Vagina (tissue), 2 donors: ENCODE data around the gene SMPX. TPM values are rescaled to one million over a fixed set of nuclear protein-coding genes. Genes with fewer than 3 reads are reported as not detected.

ENCODE experiments used
- DNase-seq, 2 donors: peaks; one replicate each; pipeline ENCODE4 v3.0.0-alpha.2; 2017; ENCODE audit errors: extremely low spot score in 2 of 2
- H3K27ac ChIP-seq: fragments of 200-600 bp; sonication (generic); one replicate; pipeline ENCODE4 v1.5.1; 2019
- H3K27me3 ChIP-seq: fragments of 200-600 bp; sonication (generic); one replicate; pipeline ENCODE4 v1.5.1; 2019
- H3K36me3 ChIP-seq, 2 donors: fragments of 200-600 bp; sonication (generic); one replicate each; pipeline ENCODE4 v1.5.1; 2017 to 2019
- H3K4me1 ChIP-seq: fragments of 200-600 bp; sonication (generic); one replicate; pipeline ENCODE4 v1.5.1; 2019
- H3K4me3 ChIP-seq, 2 donors: fragments of 200-600 bp; sonication (generic); 1 replicate in 1 of 2; 2 replicates in 1 of 2; pipeline ENCODE4 v1.5.1; 2016 to 2019
- H3K9me3 ChIP-seq: fragments of 200-600 bp; sonication (generic); one replicate; pipeline ENCODE4 v1.5.1; 2019
- CTCF ChIP-seq, 3 experiments: fragments of 450-650 bp in 2 of 3; fragments of 200-600 bp in 1 of 3; sonication (generic) in 1 of 3; IDR thresholded peaks; one replicate each; pipeline ENCODE4 v1.5.1; 2017 to 2019; ENCODE audit warnings: antibody characterized with exemption in 3 of 3, mild to moderate bottlenecking in 2 of 3, moderate library complexity in 2 of 3
- POLR2A ChIP-seq, 2 donors: fragments of 450-650 bp; IDR thresholded peaks; one replicate each; pipeline ENCODE4 v1.6.1; 2017; ENCODE audit warnings: antibody characterized with exemption in 2 of 2, mild to moderate bottlenecking in 2 of 2, moderate library complexity in 2 of 2
- POLR2AphosphoS5 ChIP-seq, 2 donors: sonication (generic); formaldehyde crosslinking; IDR thresholded peaks; one replicate each; pipeline ENCODE4 v1.9.0; 2017; ENCODE audit warnings: antibody characterized with exemption in 2 of 2, mild to moderate bottlenecking in 2 of 2, low read depth in 1 of 2; ENCODE audit not compliant: insufficient read depth in 1 of 2
- intact Hi-C: fragments of 100-400 bp; cut with DNase I; formaldehyde crosslinking; loops from one replicate; pipeline ENCODE4 v1.15.1; 2023
- total RNA-seq: library from RNA; depleted of rRNA; stranded (reverse); fragments of >200 nt; gene quantifications from one replicate; pipeline ENCODE4 v1.2.3, GENCODE V29; 2016

The SMPX gene
- total RNA-seq = not detected

GRCh38 chrX:21757960-21758359 is at the start of gene SMPX:
Gene SMPX, minus strand, starts transcription at chrX:21758116. Its CDS starts 3,826 bp downstream, at chrX:21754290.
- Histone ChIP-seq H3K4me3 (no peak within 1 kb of the TSS), H3K4me1 (no peaks in the 10 kb centered on the region), H3K36me3 (no peaks in the 10 kb centered on the region), H3K9me3 (no peaks in the 10 kb centered on the region), H3K27ac (no peak within 1 kb of the TSS), H3K27me3 (no peaks in the 10 kb centered on the region)
- DNase-seq = no peak
- intact Hi-C loops = no loop called here
- TF ChIP-seq POLR2AphosphoS5 (IDR thresholded peaks at IDR 0.05; ENCODE audit: insufficient read depth in 1 of 2, low read depth in 1 of 2) (no peak), POLR2A (IDR thresholded peaks at IDR 0.05) (no peak), CTCF (IDR thresholded peaks at IDR 0.05) (no peak)

- no peak for DNase-seq
- H3K4me1 ChIP-seq = no peaks in the 10 kb centered on the region
- H3K9me3 ChIP-seq = no peaks in the 10 kb centered on the region
- TF ChIP-seq POLR2A (IDR thresholded peaks at IDR 0.05) (no peak), CTCF (IDR thresholded peaks at IDR 0.05) (no peak), POLR2AphosphoS5 (IDR thresholded peaks at IDR 0.05; ENCODE audit: insufficient read depth in 1 of 2, low read depth in 1 of 2) (no peak)
- no peaks in the 10 kb centered on the region for H3K36me3 ChIP-seq
- intact Hi-C loops = no loop called here
- no peak overlapping the region for H3K27ac ChIP-seq
- H3K27me3 ChIP-seq = no peaks in the 10 kb centered on the region
- H3K4me3 ChIP-seq = no peak overlapping the region
Observed at GRCh38 chrX:21806691-21807090, 48.8 kb upstream of the SMPX start.

- no peak overlapping the region for H3K4me3 ChIP-seq
- DNase-seq = no peak
- TF ChIP-seq POLR2A (IDR thresholded peaks at IDR 0.05) = no peak
- no peak for TF ChIP-seq CTCF (IDR thresholded peaks at IDR 0.05)
- TF ChIP-seq POLR2AphosphoS5 (IDR thresholded peaks at IDR 0.05; ENCODE audit: insufficient read depth in 1 of 2, low read depth in 1 of 2) = no peak
- intact Hi-C loops = no loop called here
- H3K9me3 ChIP-seq = no peaks in the 10 kb centered on the region
- no peaks in the 10 kb centered on the region for H3K4me1 ChIP-seq
- H3K27ac ChIP-seq = no peak overlapping the region
- no peaks in the 10 kb centered on the region for H3K36me3 ChIP-seq
- H3K27me3 ChIP-seq = no peaks in the 10 kb centered on the region
Observed at GRCh38 chrX:21802839-21803238, 44.9 kb upstream of the SMPX start.

- Histone ChIP-seq H3K4me1 (no peaks in the 10 kb centered on the region), H3K36me3 (no peaks in the 10 kb centered on the region), H3K27me3 (no peaks in the 10 kb centered on the region), H3K9me3 (no peaks in the 10 kb centered on the region), H3K4me3 (no peak overlapping the region), H3K27ac (no peak overlapping the region)
- intact Hi-C loops = no loop called here
- no peak for DNase-seq
- TF ChIP-seq POLR2A (IDR thresholded peaks at IDR 0.05) (no peak), POLR2AphosphoS5 (IDR thresholded peaks at IDR 0.05; ENCODE audit: insufficient read depth in 1 of 2, low read depth in 1 of 2) (no peak), CTCF (IDR thresholded peaks at IDR 0.05) (no peak)
Observed at GRCh38 chrX:21802054-21802670, 44.2 kb upstream of the SMPX start.

- H3K36me3 ChIP-seq = no peaks in the 10 kb centered on the region
- DNase-seq = no peak
- TF ChIP-seq POLR2AphosphoS5 (IDR thresholded peaks at IDR 0.05; ENCODE audit: insufficient read depth in 1 of 2, low read depth in 1 of 2) (no peak), POLR2A (IDR thresholded peaks at IDR 0.05) (no peak), CTCF (IDR thresholded peaks at IDR 0.05) (no peak)
Observed at GRCh38 chrX:21800344-21800770, 42.4 kb upstream of the SMPX start.

More at GRCh38 chrX:21800344-21800770, 42.4 kb upstream of the SMPX start:
- Histone ChIP-seq H3K9me3 (no peaks in the 10 kb centered on the region), H3K27ac (no peak overlapping the region), H3K4me1 (no peaks in the 10 kb centered on the region), H3K4me3 (no peak overlapping the region), H3K27me3 (no peaks in the 10 kb centered on the region)
- intact Hi-C loops = no loop called here
